Coronary artery (tissue), 2 donors: ENCODE results near the gene GPAM.
"Not testable (repeated sequence)": the region's sequence is repeated elsewhere in the genome, so short reads cannot be mapped to it uniquely, and the experiment has no call there.

Experiments
- DNase-seq: peaks from one replicate; pipeline ENCODE4 v3.0.0-alpha.2; 2017; ENCODE audit warnings: low spot score
- H3K27ac ChIP-seq, 2 donors: fragments of 200-600 bp; sonication (generic); one replicate each; pipeline ENCODE4 v1.5.1; 2016 to 2019
- H3K4me3 ChIP-seq: fragments of 200-600 bp; sonication (generic); 2 replicates; pipeline ENCODE4 v1.5.1; 2016; ENCODE audit warnings: mild to moderate bottlenecking, moderate library complexity
- CTCF ChIP-seq: fragments of 200-600 bp; sonication (generic); IDR thresholded peaks from one replicate; pipeline ENCODE4 v1.5.1; 2019; ENCODE audit warnings: antibody characterized with exemption

GPAM gene

GRCh38 chr10:112122827-112123226 is 60.7 kb downstream of the GPAM start:
- no peak overlapping the region for H3K4me3 ChIP-seq
- DNase-seq: no peak
- H3K27ac ChIP-seq: no peak overlapping the region
- TF ChIP-seq CTCF: no peak

GRCh38 chr10:112120491-112120890 is 63.1 kb downstream of the GPAM start:
- DNase-seq: no peak
- no peak overlapping the region for H3K4me3 ChIP-seq
- no peak overlapping the region for H3K27ac ChIP-seq
- TF ChIP-seq CTCF: no peak

- DNase-seq: no peak
- no peak overlapping the region for H3K4me3 ChIP-seq
- no peak for TF ChIP-seq CTCF
- H3K27ac ChIP-seq: no peak overlapping the region
These were observed 67.7 kb downstream of the GPAM start for GRCh38 chr10:112115781-112116385.

DNA sequence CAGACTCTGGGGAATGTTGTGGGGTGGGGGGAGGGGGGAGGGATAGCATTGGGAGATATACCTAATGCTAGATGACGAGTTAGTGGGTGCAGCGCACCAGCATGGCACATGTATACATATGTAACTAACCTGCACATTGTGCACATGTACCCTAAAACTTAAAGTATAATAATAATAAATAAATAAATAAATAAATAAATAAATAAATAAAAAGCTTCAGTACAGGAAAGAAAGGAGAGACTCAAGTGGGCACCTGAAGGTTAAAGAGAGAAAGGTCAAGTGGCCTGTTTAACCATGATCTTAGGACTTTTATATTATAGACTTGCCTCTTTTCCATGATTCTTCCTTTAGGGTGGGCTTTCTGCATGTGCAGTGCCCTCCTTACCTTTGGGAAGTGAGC is 73.8 kb downstream of the GPAM start:
- not testable (repeated sequence) for DNase-seq, H3K4me3 ChIP-seq, H3K27ac ChIP-seq
